ENCODE data around the gene MYO1B.
A peak's percentile ranks its signal among the peaks of the same experiment; 100 is the strongest.

MYO1B gene

DNA sequence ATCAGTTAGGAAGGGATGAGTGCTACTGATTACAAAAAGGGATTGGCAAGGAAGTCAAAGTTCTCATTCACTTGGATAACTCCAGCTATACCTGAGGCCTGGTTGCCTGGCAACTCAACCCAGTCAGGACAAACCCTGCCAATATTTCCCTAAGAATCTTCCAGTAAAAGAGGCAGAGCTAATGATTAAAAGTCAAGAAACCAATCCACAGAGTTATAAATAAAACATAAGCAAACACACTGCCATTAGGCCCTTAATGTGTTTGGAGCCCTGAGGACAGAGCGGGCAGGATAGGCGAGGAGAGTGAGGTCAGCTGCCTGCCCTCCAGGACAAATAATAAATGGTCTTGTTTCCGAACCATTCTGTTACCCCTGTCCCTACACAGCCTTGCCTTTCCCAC, 217.2 kb downstream of the MYO1B start:
- no peak for DNase-seq (ENCODE audit: low spot score)

DNA sequence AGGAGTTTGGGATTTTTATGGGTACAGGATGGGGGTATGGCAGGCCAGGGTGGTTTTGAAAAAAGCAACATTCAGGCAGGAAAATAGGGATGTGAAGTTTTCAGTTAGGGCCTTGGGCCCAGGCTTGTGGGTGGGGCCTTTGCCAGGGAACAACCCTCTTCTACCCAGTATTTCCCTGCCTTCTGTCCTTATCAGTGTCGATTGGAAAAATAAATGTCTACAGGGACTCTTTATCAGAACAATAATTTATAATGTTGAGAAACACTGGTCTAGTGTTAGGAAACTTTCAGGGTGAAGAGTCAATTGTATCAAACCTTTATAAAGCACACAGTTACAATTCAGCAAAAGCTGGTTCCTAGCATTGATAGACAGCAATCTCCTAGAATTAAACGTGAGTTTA, 218.6 kb downstream of the MYO1B start:
- no peak for DNase-seq (ENCODE audit: low spot score)

DNA sequence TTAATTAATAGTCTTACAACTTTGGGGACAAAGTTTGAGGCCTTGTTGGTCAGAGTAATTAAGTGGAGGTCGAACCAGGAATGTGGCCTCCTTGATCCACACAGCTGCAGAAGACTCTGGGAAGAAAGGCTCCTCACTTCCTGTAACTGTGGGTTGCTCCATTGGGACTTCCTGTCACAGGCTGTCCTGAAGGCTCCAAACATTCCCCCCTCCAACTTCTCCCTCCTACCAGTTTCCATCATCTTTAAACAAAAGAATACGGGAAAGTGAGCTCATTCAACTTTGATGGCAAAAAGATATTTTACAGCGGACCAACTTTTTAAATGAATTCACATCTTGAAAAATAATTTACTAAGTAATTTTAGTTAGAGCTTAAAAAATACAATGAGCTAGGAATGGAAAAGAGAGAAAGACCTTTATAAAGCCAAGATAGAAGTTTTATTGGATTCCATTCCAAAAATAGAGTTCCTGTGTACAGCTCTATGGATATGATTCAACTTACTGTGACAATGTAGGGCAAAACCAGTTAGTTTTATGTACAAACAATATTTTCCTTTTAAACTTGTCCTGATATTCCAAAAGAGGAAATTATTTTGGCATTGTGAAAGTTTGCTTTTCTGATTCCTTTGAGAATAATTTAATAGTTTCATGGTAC, 220.7 kb downstream of the MYO1B start:
- DNase-seq (ENCODE audit: low spot score): peak; percentile 29

DNA sequence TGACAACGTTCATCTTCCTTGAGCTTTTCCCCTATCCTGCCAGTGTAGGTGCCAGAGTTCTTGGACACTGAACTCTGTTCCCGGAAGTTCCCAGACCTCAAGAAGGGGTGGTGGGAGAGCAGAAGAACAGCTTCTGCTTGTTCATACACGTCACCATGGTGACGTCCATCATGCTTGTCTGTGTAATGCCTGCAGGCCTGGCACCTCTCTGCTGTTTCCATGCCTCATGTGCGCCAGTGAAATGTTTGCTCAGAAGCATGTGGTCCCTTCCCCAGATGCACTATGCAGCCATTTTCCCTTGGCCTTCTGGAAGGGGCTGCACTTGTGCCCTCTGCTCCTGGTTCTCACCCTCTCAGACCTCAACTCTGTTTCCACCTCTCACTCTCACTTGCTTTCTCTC, 221.9 kb downstream of the MYO1B start:
- no peak for DNase-seq (ENCODE audit: low spot score)

DNA sequence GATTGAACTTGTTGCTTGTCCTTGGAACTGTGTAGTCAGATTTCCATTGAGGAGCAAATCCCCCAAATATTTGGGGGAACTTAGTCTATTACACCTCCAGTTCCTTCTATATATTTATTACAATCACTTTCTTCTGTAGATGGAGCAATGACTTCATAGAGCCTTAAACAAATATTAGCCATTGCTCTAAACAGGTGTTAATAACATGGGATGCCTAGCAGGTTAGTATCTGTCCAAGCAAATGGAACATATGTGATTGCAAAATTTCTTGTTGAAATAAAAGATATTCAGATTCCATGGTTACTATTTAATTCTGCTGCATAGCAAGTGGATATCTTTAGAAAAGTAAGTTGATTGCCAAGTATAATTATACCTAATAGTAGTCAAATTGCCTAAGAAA, 225.1 kb downstream of the MYO1B start:
- DNase-seq (ENCODE audit: low spot score): no peak

DNA sequence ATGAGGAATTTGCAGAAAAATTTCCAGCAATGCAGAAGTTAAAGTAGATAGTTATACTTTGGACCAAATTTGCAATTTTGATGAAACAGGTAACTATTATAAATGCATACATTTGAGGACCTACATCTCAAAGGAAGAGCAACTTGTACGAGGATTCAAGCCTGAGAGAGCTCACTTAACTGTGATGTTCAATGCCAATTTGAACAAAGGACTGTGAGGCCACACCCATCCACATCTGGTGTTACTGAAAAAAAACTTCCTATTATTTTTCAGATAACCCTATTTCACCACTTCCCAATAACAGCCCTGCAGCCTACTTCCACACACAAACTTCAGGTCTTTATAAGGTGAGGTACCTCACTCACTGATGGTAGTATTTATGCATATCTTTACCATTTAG, 229.3 kb downstream of the MYO1B start:
- DNase-seq (ENCODE audit: low spot score): no peak
